GM23248 (cell line): Measurements from ENCODE around the gene MBLAC1.

Source experiments
- EZH2 ChIP-seq: fragments of 200-600 bp; sonication (generic); IDR thresholded peaks from 2 replicates; pipeline ENCODE4 v1.6.1; 2018; ENCODE audit warnings: antibody characterized with exemption, mild to moderate bottlenecking; ENCODE audit not compliant: insufficient read depth, poor library complexity, severe bottlenecking
- EZH2phosphoT487 ChIP-seq: fragments of 200-600 bp; sonication (generic); IDR thresholded peaks from 2 replicates; pipeline ENCODE4 v1.6.1; 2018; ENCODE audit warnings: antibody characterized with exemption, moderate library complexity, mild to moderate bottlenecking, low read depth; ENCODE audit not compliant: insufficient read depth

DNA sequence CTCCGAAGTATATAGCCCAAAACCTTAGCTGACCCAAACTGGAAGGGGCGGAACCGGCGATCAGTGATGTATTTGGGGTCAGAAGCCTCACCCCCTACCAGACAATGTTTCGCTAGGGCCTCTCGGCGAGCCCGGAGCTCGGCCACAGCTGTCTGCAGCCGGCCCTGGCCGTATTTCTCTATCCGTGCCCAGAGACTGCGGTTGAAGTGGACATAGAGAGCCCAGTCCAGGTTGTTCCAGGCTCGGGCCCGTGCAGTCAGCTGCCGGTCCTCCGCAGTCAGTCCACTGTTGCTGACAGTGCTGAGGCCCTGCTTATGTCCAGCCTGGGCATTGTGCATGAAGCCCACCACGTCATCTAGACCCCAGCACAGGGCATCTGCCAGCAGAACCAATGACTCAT lies 33.3 kb downstream of the MBLAC1 start:
- no peak for TF ChIP-seq EZH2
- TF ChIP-seq EZH2phosphoT487: no peak
